H1 (cell line): ENCODE data around the gene CYP2W1. TPM values are rescaled to one million over a fixed set of nuclear protein-coding genes. Genes with fewer than 3 reads are reported as not detected.

ENCODE experiments used
- ATF2 ChIP-seq: IDR thresholded peaks from 2 replicates; pipeline ENCODE4 v1.6.1; 2012; ENCODE audit warnings: low read length, inconsistent platforms
- CTCF ChIP-seq, 3 experiments: IDR thresholded peaks; 1 replicate in 2 of 3; 2 replicates in 1 of 3; pipeline versions ENCODE4 v1.5.1 to v1.6.1; 2011; ENCODE audit warnings: low read length in 3 of 3, mild to moderate bottlenecking in 3 of 3, inconsistent platforms in 2 of 3, low read depth in 1 of 3, moderate library complexity in 1 of 3; ENCODE audit not compliant: insufficient read depth in 1 of 3; ENCODE audit errors: control extremely low read depth in 1 of 3
- RFX5 ChIP-seq: IDR thresholded peaks from 2 replicates; pipeline ENCODE4 v1.6.1; 2011; ENCODE audit warnings: low read depth, low read length, improper control_type of control experiment, borderline replicate concordance
- SIX5 ChIP-seq: IDR thresholded peaks from 2 replicates; pipeline ENCODE4 v1.6.1; 2011; ENCODE audit warnings: mild to moderate bottlenecking, low read depth, low read length
- ZNF274 ChIP-seq: IDR thresholded peaks from 2 replicates; pipeline ENCODE4 v1.7.0; 2012; ENCODE audit warnings: low read length, borderline replicate concordance; ENCODE audit errors: extremely low read depth
- polyA plus RNA-seq, 7 experiments: library from polyadenylated mRNA; depleted of rRNA in 3 of 7; stranded (reverse) in 5 of 7; unstranded in 2 of 7; fragments of >200 nt in 5 of 7; fragments of 200-250 nt in 2 of 7; gene quantifications; 1 replicate in 5 of 7; 2 replicates in 1 of 7; 4 replicates in 1 of 7; pipeline versions ENCODE4 v1.2.1 to v1.2.3, GENCODE V29; 2011 to 2013; ENCODE audit warnings: missing spikeins in 2 of 7, mixed read lengths in 2 of 7
- total RNA-seq: library from RNA; stranded (reverse); fragmentation: NEBNext Ultra II Directional; extraction: Animal tissue kit (Norgen Biotek cat#: 25700); gene quantifications from 2 replicates; pipeline ENCODE4 v1.2.1, GENCODE V29; 2021

Gene CYP2W1
- total and polyA plus RNA-seq, 2 of the 8 experiments (the other 6 are each of a cell fraction or from before 2014, with no cell fraction given): not detected

GRCh38 chr7:992709-993607 is 10.0 kb downstream of the CYP2W1 start (continued):
- TF ChIP-seq ATF2: no peak
- TF ChIP-seq ZNF274: no peak
- peak in 2 of 3 experiments; percentile 100; a peak in 3 of 4 replicates for TF ChIP-seq CTCF (IDR thresholded peaks at IDR 0.05; ENCODE audit: control extremely low read depth in 1 of 3, insufficient read depth in 1 of 3, low read depth in 1 of 3, low read length in 3 of 3)
- no peak for TF ChIP-seq SIX5
- TF ChIP-seq RFX5: no peak
